K562 (cell line): Measurements from ENCODE around the gene PRRT1. TPM values are rescaled to one million over a fixed set of nuclear protein-coding genes. Genes with fewer than 3 reads are reported as not detected.

Experiments
- CEBPZ ChIP-seq: fragments of 150-350 bp; IDR thresholded peaks from 2 replicates; pipeline ENCODE4 v1.6.1; 2014; ENCODE audit warnings: low read depth, mild to moderate bottlenecking, low read length, borderline replicate concordance
- IFI16 ChIP-seq: fragments of 250-450 bp; sonication (Bioruptor Pico); IDR thresholded peaks from 2 replicates; pipeline ENCODE4 v2.1.2; 2022; ENCODE audit warnings: mild to moderate bottlenecking, inconsistent platforms
- POLR2G ChIP-seq: fragments of 200-400 bp; formaldehyde crosslinking; IDR thresholded peaks from 2 replicates; pipeline ENCODE4 v1.6.1; 2017; ENCODE audit warnings: low read depth, mild to moderate bottlenecking, antibody characterized with exemption, low read length, moderate library complexity
- SOX6 ChIP-seq: fragments of 450-650 bp; IDR thresholded peaks from 2 replicates; pipeline ENCODE4 v1.6.1; 2014; ENCODE audit warnings: mild to moderate bottlenecking
- STAG1 ChIP-seq: sonication (generic); formaldehyde crosslinking; IDR thresholded peaks from 2 replicates; pipeline ENCODE4 v1.5.0; 2020; ENCODE audit warnings: missing genetic modification reagents, borderline replicate concordance
- TAL1 ChIP-seq: fragments of 450-650 bp; IDR thresholded peaks from 2 replicates; pipeline ENCODE4 v1.6.1; 2016; ENCODE audit warnings: mild to moderate bottlenecking
- TCF7L2 ChIP-seq: fragments of 150-350 bp; IDR thresholded peaks from 2 replicates; pipeline ENCODE4 v1.6.1; 2016; ENCODE audit warnings: low read depth, mild to moderate bottlenecking, low read length, moderate library complexity
- ZFP91 ChIP-seq: sonication (generic); formaldehyde crosslinking; IDR thresholded peaks from 2 replicates; pipeline ENCODE4 v1.8.0; 2022; ENCODE audit warnings: mild to moderate bottlenecking, missing genetic modification reagents
- ZNF274 ChIP-seq: IDR thresholded peaks from 2 replicates; pipeline ENCODE4 v1.6.1; 2011; ENCODE audit warnings: low read depth, mild to moderate bottlenecking, low read length, moderate library complexity, borderline replicate concordance
- ZNF354B ChIP-seq: fragments of 250-450 bp; sonication (Bioruptor Pico); IDR thresholded peaks from 2 replicates; pipeline ENCODE4 v1.4.0; 2020
- ZNF551 ChIP-seq: fragments of 250-450 bp; sonication (Bioruptor Pico); IDR thresholded peaks from 2 replicates; pipeline ENCODE4 v1.5.0; 2021; ENCODE audit warnings: mild to moderate bottlenecking, moderate library complexity
- ZNF75A ChIP-seq: fragments of 450-650 bp; formaldehyde crosslinking; IDR thresholded peaks from 2 replicates; pipeline ENCODE4 v1.4.0; 2020; ENCODE audit warnings: mild to moderate bottlenecking
- polyA plus RNA-seq, 8 experiments: library from polyadenylated mRNA; depleted of rRNA in 4 of 8; stranded (reverse) in 5 of 8; unstranded in 3 of 8; fragments of >200 nt; fragmentation: Nextera tagmentation in 2 of 8; fragmentation: Illumina TruSeq in 1 of 8; extraction: Ambion mirVana in 2 of 8; extraction: Trizol in 1 of 8; gene quantifications; 2 replicates each; pipeline versions ENCODE4 v1.2.1 to v1.2.3, GENCODE V29; 2011 to 2014; ENCODE audit warnings: inconsistent platforms in 1 of 8, missing spikeins in 1 of 8
- total RNA-seq, 7 experiments: library from RNA; depleted of rRNA in 6 of 7; stranded (reverse); fragments of >200 nt in 6 of 7; fragmentation: Illumina TruSeq in 2 of 7; extraction: Trizol in 2 of 7; gene quantifications; 2 replicates each; pipeline versions ENCODE4 v1.2.1 to v1.2.3, GENCODE V29; 2011 to 2021; ENCODE audit warnings: low replicate concordance in 1 of 7
- TF ChIP-seq, protein P1 (sequence below): fragments of 250-450 bp; sonication (Bioruptor Pico); IDR thresholded peaks from 2 replicates; pipeline ENCODE4 v1.8.0; 2022; ENCODE audit warnings: moderate library complexity, mild to moderate bottlenecking, inconsistent platforms
- TF ChIP-seq, protein P2 (sequence below), 2 experiments: fragments of 450-650 bp; IDR thresholded peaks; 2 replicates each; pipeline ENCODE4 v1.6.1; 2016
- TF ChIP-seq, protein P3 (sequence below): fragments of 250-450 bp; sonication (Bioruptor Pico); IDR thresholded peaks from 2 replicates; pipeline ENCODE4 v1.5.0; 2021
- TF ChIP-seq, protein P4 (sequence below): sonication (generic); IDR thresholded peaks from 2 replicates; pipeline ENCODE4 v1.6.1; 2016
- TF ChIP-seq, protein P5 (sequence below): fragments of 200-800 bp; sonication (Bioruptor generic); IDR thresholded peaks from 2 replicates; pipeline ENCODE4 v1.6.1; 2017; ENCODE audit warnings: missing genetic modification characterization, missing compliant biosample characterization

Gene PRRT1
- total and polyA plus RNA-seq, 9 of the 15 experiments (the other 6 are each of a cell fraction or from before 2014, with no cell fraction given): 0.14 to 3.5 (median 0.41) TPM

- no peak for TF ChIP-seq ZNF551
- no peak for TF ChIP-seq POLR2G
- no peak for TF ChIP-seq ZNF75A
- TF ChIP-seq ZFP91 (CRISPR knock-in tag): no peak
- TF ChIP-seq, protein P1, sequence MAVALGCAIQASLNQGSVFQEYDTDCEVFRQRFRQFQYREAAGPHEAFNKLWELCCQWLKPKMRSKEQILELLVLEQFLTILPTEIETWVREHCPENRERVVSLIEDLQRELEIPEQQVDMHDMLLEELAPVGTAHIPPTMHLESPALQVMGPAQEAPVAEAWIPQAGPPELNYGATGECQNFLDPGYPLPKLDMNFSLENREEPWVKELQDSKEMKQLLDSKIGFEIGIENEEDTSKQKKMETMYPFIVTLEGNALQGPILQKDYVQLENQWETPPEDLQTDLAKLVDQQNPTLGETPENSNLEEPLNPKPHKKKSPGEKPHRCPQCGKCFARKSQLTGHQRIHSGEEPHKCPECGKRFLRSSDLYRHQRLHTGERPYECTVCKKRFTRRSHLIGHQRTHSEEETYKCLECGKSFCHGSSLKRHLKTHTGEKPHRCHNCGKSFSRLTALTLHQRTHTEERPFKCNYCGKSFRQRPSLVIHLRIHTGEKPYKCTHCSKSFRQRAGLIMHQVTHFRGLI (CRISPR knock-in tag): no peak
- no peak for TF ChIP-seq ZNF274
- no peak for TF ChIP-seq SOX6
- TF ChIP-seq, protein P2, sequence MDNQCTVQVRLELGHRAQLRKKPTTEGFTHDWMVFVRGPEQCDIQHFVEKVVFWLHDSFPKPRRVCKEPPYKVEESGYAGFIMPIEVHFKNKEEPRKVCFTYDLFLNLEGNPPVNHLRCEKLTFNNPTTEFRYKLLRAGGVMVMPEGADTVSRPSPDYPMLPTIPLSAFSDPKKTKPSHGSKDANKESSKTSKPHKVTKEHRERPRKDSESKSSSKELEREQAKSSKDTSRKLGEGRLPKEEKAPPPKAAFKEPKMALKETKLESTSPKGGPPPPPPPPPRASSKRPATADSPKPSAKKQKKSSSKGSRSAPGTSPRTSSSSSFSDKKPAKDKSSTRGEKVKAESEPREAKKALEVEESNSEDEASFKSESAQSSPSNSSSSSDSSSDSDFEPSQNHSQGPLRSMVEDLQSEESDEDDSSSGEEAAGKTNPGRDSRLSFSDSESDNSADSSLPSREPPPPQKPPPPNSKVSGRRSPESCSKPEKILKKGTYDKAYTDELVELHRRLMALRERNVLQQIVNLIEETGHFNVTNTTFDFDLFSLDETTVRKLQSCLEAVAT (IDR thresholded peaks at IDR 0.05): no peak
- TF ChIP-seq CEBPZ: no peak
- TF ChIP-seq IFI16 (CRISPR knock-in tag): no peak
- TF ChIP-seq, protein P3, sequence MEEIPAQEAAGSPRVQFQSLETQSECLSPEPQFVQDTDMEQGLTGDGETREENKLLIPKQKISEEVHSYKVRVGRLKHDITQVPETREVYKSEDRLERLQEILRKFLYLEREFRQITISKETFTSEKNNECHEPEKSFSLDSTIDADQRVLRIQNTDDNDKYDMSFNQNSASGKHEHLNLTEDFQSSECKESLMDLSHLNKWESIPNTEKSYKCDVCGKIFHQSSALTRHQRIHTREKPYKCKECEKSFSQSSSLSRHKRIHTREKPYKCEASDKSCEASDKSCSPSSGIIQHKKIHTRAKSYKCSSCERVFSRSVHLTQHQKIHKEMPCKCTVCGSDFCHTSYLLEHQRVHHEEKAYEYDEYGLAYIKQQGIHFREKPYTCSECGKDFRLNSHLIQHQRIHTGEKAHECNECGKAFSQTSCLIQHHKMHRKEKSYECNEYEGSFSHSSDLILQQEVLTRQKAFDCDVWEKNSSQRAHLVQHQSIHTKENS: no peak
- no peak for TF ChIP-seq STAG1 (CRISPR knock-in tag)
- TF ChIP-seq, protein P4, sequence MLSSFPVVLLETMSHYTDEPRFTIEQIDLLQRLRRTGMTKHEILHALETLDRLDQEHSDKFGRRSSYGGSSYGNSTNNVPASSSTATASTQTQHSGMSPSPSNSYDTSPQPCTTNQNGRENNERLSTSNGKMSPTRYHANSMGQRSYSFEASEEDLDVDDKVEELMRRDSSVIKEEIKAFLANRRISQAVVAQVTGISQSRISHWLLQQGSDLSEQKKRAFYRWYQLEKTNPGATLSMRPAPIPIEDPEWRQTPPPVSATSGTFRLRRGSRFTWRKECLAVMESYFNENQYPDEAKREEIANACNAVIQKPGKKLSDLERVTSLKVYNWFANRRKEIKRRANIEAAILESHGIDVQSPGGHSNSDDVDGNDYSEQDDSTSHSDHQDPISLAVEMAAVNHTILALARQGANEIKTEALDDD: no peak
- no peak for TF ChIP-seq TCF7L2
- TF ChIP-seq ZNF354B: 0 out of 2 replicates have a peak, but pooled peaks have one; percentile 29
- no peak for TF ChIP-seq TAL1
- TF ChIP-seq, protein P5, sequence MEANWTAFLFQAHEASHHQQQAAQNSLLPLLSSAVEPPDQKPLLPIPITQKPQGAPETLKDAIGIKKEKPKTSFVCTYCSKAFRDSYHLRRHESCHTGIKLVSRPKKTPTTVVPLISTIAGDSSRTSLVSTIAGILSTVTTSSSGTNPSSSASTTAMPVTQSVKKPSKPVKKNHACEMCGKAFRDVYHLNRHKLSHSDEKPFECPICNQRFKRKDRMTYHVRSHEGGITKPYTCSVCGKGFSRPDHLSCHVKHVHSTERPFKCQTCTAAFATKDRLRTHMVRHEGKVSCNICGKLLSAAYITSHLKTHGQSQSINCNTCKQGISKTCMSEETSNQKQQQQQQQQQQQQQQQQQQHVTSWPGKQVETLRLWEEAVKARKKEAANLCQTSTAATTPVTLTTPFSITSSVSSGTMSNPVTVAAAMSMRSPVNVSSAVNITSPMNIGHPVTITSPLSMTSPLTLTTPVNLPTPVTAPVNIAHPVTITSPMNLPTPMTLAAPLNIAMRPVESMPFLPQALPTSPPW (CRISPR knock-in tag): peak; percentile 92
Observed at GRCh38 chr6:32192608-32193039, 40.9 kb upstream of the PRRT1 start, which contains the start of gene GPSM3 (continued).
